ENCODE data around the gene RNPEP.

RNPEP gene

DNA sequence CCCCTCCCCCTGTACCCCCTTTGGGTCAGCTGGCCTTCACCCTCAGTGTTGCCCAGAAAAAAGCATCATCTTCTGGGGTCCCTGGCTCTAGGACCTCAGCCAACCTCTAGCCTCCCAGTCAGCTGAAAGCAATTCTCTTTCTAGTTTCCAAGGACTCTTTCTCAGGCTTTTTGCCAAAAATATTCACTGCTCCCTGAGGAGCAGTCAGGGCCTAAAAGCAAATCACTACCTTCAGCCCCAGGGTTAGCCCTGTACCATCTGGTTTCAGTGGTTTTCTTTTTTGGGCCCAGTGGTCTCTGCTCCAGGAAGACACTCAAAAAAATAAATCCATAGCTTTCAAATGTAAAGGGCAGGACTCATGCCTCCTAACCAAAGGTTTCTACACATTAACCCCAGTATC, 33.0 kb upstream of the RNPEP start:
- no peak for DNase-seq (ENCODE audit: low read depth in 1 of 2, low spot score in 1 of 2)
- Histone ChIP-seq H3K4me3 (replicated peaks; ENCODE audit: insufficient read depth, low read length) (no peak overlapping the region), H3K27me3 (ENCODE audit: insufficient read depth, poor library complexity, severe bottlenecking) (peaks cover 17% of the 10 kb centered on the region), H3K27ac (replicated peaks) (no peak overlapping the region)
- TF ChIP-seq CTCF (IDR thresholded peaks at IDR 0.05; ENCODE audit: insufficient read depth, low read length) (no peak), GABPA (IDR thresholded peaks at IDR 0.05; ENCODE audit: low read depth) (no peak), POLR2AphosphoS5 (IDR thresholded peaks at IDR 0.05; ENCODE audit: low read depth) (no peak), SPI1 (IDR thresholded peaks at IDR 0.05; ENCODE audit: borderline replicate concordance, low read depth) (no peak)
- TF ChIP-seq, protein P1, sequence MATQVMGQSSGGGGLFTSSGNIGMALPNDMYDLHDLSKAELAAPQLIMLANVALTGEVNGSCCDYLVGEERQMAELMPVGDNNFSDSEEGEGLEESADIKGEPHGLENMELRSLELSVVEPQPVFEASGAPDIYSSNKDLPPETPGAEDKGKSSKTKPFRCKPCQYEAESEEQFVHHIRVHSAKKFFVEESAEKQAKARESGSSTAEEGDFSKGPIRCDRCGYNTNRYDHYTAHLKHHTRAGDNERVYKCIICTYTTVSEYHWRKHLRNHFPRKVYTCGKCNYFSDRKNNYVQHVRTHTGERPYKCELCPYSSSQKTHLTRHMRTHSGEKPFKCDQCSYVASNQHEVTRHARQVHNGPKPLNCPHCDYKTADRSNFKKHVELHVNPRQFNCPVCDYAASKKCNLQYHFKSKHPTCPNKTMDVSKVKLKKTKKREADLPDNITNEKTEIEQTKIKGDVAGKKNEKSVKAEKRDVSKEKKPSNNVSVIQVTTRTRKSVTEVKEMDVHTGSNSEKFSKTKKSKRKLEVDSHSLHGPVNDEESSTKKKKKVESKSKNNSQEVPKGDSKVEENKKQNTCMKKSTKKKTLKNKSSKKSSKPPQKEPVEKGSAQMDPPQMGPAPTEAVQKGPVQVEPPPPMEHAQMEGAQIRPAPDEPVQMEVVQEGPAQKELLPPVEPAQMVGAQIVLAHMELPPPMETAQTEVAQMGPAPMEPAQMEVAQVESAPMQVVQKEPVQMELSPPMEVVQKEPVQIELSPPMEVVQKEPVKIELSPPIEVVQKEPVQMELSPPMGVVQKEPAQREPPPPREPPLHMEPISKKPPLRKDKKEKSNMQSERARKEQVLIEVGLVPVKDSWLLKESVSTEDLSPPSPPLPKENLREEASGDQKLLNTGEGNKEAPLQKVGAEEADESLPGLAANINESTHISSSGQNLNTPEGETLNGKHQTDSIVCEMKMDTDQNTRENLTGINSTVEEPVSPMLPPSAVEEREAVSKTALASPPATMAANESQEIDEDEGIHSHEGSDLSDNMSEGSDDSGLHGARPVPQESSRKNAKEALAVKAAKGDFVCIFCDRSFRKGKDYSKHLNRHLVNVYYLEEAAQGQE (IDR thresholded peaks at IDR 0.05; ENCODE audit: insufficient replicate concordance, low read depth): no peak

- Histone ChIP-seq H3K4me3 (replicated peaks; ENCODE audit: insufficient read depth, low read length) (peak overlapping the region; percentile 91), H3K27ac (replicated peaks) (peak overlapping the region; percentile 88), H3K27me3 (ENCODE audit: insufficient read depth, poor library complexity, severe bottlenecking) (no peaks in the 10 kb centered on the region)
- no peak for TF ChIP-seq CTCF (IDR thresholded peaks at IDR 0.05; ENCODE audit: insufficient read depth, low read length)
- TF ChIP-seq SPI1 (IDR thresholded peaks at IDR 0.05; ENCODE audit: borderline replicate concordance, low read depth): no peak
- TF ChIP-seq POLR2AphosphoS5 (IDR thresholded peaks at IDR 0.05; ENCODE audit: low read depth): no peak
- no peak for DNase-seq (ENCODE audit: low read depth in 1 of 2, low spot score in 1 of 2)
Measured at GRCh38 chr1:201954263-201955008, 28.0 kb upstream of the RNPEP start.

GRCh38 chr1:201955009-201955728, 27.3 kb upstream of the RNPEP start, which contains the start of gene TIMM17A:
TIMM17A (plus strand) TSS chr1:201955503; CDS start chr1:201955527, 24 bp downstream.
- TF ChIP-seq GABPA (IDR thresholded peaks at IDR 0.05; ENCODE audit: low read depth) (peak; percentile 71), POLR2AphosphoS5 (IDR thresholded peaks at IDR 0.05; ENCODE audit: low read depth) (peak; percentile 99), CTCF (IDR thresholded peaks at IDR 0.05; ENCODE audit: insufficient read depth, low read length) (no peak), SPI1 (IDR thresholded peaks at IDR 0.05; ENCODE audit: borderline replicate concordance, low read depth) (peak; percentile 64; the same call in 1 of the 2 replicates)
- TF ChIP-seq, protein P1 (IDR thresholded peaks at IDR 0.05; ENCODE audit: insufficient replicate concordance, low read depth): peak; percentile 71
- peak; percentile 97 to 98 for DNase-seq (ENCODE audit: low read depth in 1 of 2, low spot score in 1 of 2)
- Histone ChIP-seq H3K27me3 (ENCODE audit: insufficient read depth, poor library complexity, severe bottlenecking) (no peaks in the 10 kb centered on the region), H3K4me3 (replicated peaks; ENCODE audit: insufficient read depth, low read length) (peak within 1 kb of the TSS; percentile 91), H3K27ac (replicated peaks) (peak within 1 kb of the TSS; percentile 88)

All from HL-60 (cell line).